22Rv1 (cell line): ENCODE results near the gene FREM2.

Source experiments
- CTCF ChIP-seq: fragments of 450-650 bp; IDR thresholded peaks from 2 replicates; pipeline ENCODE4 v1.5.1; 2017; ENCODE audit warnings: mild to moderate bottlenecking
- ZFX ChIP-seq: fragments of 450-650 bp; IDR thresholded peaks from 2 replicates; pipeline ENCODE4 v1.6.1; 2017; ENCODE audit warnings: antibody characterized with exemption, borderline replicate concordance

DNA sequence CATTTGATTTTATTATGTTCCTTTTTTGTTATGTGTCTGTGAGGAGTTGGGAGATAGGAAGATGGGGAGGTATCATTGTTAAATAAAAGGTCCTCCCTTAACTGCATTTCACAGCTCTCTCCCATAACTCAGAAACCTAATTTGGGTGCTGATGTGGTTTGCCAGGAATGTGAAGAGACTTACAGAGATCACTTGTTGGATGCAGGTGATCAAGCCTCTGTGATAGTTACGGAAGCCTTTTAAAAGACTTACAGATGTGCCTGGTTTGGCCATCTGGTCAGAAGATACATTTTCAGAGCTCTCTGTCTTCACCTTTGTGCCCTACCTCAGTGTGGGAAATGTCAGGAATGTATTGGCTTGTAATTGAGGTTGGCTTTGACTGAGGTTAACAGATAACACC is 157.7 kb downstream of the FREM2 start:
- TF ChIP-seq CTCF (no peak), ZFX (no peak)
